GM12872 (cell line): ENCODE data around the gene SLC45A1.

Experiments used
- CTCF ChIP-seq: IDR thresholded peaks from 3 replicates; pipeline ENCODE4 v1.5.1; 2011; ENCODE audit warnings: low read depth, mild to moderate bottlenecking, low read length, moderate library complexity; ENCODE audit not compliant: insufficient read depth

Gene SLC45A1

GRCh38 chr1:8338526-8339202 is 20.8 kb downstream of the SLC45A1 start:
- TF ChIP-seq CTCF: no peak

GRCh38 chr1:8339203-8339600 is 21.3 kb downstream of the SLC45A1 start:
- no peak for TF ChIP-seq CTCF

DNA sequence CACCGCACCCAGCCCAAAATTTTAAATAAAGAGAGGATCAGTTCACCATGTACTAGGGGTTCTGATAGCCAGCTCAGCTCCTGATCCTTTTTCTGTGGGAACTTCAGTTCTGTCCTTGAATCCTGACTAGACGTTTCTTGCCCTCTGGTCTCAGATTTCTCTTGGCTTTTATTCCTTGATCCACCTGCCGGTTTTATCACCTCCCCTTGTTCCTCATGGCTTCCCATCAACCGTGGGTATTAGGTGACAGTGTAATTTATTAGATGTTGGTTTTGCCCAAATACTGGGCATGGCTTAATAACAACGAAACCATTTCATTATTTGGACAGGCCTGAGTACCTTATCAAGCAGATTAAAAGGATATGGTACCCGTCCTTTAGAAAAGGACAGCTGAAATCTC is 22.5 kb downstream of the SLC45A1 start:
- TF ChIP-seq CTCF: no peak

- TF ChIP-seq CTCF: no peak
Observed at GRCh38 chr1:8342325-8342724, 24.4 kb downstream of the SLC45A1 start.

DNA sequence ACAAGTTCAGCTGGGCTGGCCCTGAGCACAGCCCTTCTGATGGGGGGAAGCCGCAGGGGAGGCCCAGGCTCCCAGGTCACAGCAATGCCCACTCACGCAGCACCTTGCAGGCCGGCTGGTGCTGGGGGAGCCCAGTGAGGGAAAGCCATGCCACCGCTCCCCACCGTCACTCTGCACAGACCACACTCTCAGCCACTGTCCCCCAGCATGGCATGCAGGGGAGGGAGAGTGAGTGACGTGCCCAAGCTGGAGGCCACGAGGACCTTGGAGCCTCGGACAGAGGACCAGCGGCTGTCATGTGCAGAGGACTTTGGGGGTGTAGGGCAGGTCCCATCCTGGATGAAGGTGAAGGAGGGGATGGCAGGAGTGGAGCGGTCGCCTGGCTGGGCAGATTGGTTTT is 25.1 kb downstream of the SLC45A1 start:
- TF ChIP-seq CTCF: no peak

DNA sequence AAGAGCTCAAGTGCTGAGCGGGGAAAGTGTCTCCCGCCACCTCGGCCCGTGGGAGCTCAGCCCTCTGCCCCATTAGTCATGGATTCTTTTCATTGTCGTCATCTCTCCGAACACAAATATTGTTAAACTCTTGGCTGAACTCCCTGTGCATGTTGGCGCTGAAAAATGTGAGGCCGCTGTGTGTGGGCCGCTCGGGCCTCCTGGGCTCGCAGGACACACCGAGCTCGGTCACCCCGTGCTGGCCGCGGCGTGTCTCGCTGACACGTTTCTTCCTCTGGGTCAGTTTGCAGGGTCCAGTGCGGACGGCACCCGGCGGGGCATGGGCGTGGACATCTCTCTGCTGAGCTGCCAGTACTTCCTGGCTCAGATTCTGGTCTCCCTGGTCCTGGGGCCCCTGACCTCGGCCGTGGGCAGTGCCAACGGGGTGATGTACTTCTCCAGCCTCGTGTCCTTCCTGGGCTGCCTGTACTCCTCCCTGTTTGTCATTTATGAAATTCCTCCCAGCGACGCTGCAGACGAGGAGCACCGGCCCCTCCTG is 25.6 kb downstream of the SLC45A1 start:
- no peak for TF ChIP-seq CTCF

- TF ChIP-seq CTCF: no peak
Observed at GRCh38 chr1:8344893-8345507, 27.1 kb downstream of the SLC45A1 start.
